Choroid plexus epithelial cell (primary cell): ENCODE results near the gene GALNT17.

Experiments
- DNase-seq: peaks from one replicate; pipeline ENCODE4 v3.0.0-alpha.2; 2010; ENCODE audit warnings: low read depth
- H3K4me3 ChIP-seq: 2 replicates; pipeline ENCODE4 v1.5.1; 2011; ENCODE audit warnings: low read depth, mild to moderate bottlenecking, control low read depth, low read length, moderate library complexity
- CTCF ChIP-seq: conservative IDR thresholded peaks from 2 replicates; pipeline ENCODE4 v1.5.1; 2011; ENCODE audit warnings: low read depth, mild to moderate bottlenecking, control low read depth, inconsistent platforms, low read length, moderate library complexity

GALNT17 gene

GRCh38 chr7:71132127-71132376, at the start of gene GALNT17:
TSS of gene GALNT17 (plus strand) at chr7:71132144.
- peak within 1 kb of the TSS; percentile 41 for H3K4me3 ChIP-seq
- no peak for TF ChIP-seq CTCF

GRCh38 chr7:71095266-71095860, 36.6 kb upstream of the GALNT17 start:
- TF ChIP-seq CTCF, result no peak
- no peak overlapping the region for H3K4me3 ChIP-seq

More at GRCh38 chr7:71132127-71132376, at the start of gene GALNT17:
- DNase-seq, result no peak

GRCh38 chr7:71096351-71096750, 35.6 kb upstream of the GALNT17 start:
- TF ChIP-seq CTCF, result no peak
- no peak for DNase-seq
- H3K4me3 ChIP-seq, result no peak overlapping the region

More at GRCh38 chr7:71095266-71095860, 36.6 kb upstream of the GALNT17 start:
- DNase-seq, result no peak

- no peak for TF ChIP-seq CTCF
- no peak for DNase-seq
- H3K4me3 ChIP-seq, result no peak overlapping the region
Measured at GRCh38 chr7:71106226-71106625, 25.7 kb upstream of the GALNT17 start.

- DNase-seq, result no peak
- TF ChIP-seq CTCF, result no peak
- H3K4me3 ChIP-seq, result no peak overlapping the region
Measured at GRCh38 chr7:71112436-71112835, 19.5 kb upstream of the GALNT17 start.

- H3K4me3 ChIP-seq, result no peak overlapping the region
- no peak for TF ChIP-seq CTCF
- no peak for DNase-seq
Measured at GRCh38 chr7:71120096-71120495, 11.8 kb upstream of the GALNT17 start.

GRCh38 chr7:71129126-71129525, 2.8 kb upstream of the GALNT17 start:
- TF ChIP-seq CTCF, result no peak
- no peak overlapping the region for H3K4me3 ChIP-seq
- DNase-seq, result no peak
